Kidney (tissue), 14 donors: ENCODE data around the gene GNG13. TPM values are rescaled to one million over a fixed set of nuclear protein-coding genes. Genes with fewer than 3 reads are reported as not detected.

Source experiments
- DNase-seq, 5 donors: peaks; one replicate each; pipeline ENCODE4 v3.0.0-alpha.2; 2013 to 2020
- FAIRE-seq: peaks from 2 replicates; lab custom pipeline; 2012; peaks lifted over from hg19 to GRCh38; lab: Jason Lieb, UNC
- H3K27ac ChIP-seq, 2 donors: one replicate each; pipeline ENCODE4 v1.7.0; 2013; ENCODE audit warnings: low read depth in 2 of 2, low read length in 2 of 2, inconsistent platforms in 1 of 2
- H3K27me3 ChIP-seq: one replicate; pipeline ENCODE4 v1.7.1; 2013; ENCODE audit warnings: low read length, inconsistent platforms; ENCODE audit not compliant: control insufficient read depth, insufficient read depth
- H3K36me3 ChIP-seq, 3 donors: one replicate each; pipeline versions ENCODE4 v1.7.0 to v1.7.1; 2013; ENCODE audit warnings: low read length in 3 of 3, control low read depth in 1 of 3, inconsistent platforms in 1 of 3; ENCODE audit not compliant: insufficient read depth in 3 of 3, control insufficient read depth in 2 of 3
- H3K4me1 ChIP-seq, 3 donors: one replicate each; pipeline versions ENCODE4 v1.7.0 to v1.7.1; 2013; ENCODE audit warnings: low read length in 3 of 3, inconsistent platforms in 1 of 3, low read depth in 1 of 3; ENCODE audit not compliant: control insufficient read depth in 2 of 3, insufficient read depth in 2 of 3
- H3K4me3 ChIP-seq, 3 donors: one replicate each; pipeline versions ENCODE4 v1.7.0 to v1.8.1; 2013; ENCODE audit warnings: low read length in 3 of 3, control low read depth in 1 of 3, inconsistent platforms in 1 of 3
- H3K9ac ChIP-seq, 3 donors: one replicate each; pipeline versions ENCODE4 v1.7.0 to v1.7.1; 2013; ENCODE audit warnings: low read length in 3 of 3, control low read depth in 1 of 3, inconsistent platforms in 1 of 3
- H3K9me3 ChIP-seq, 3 donors: one replicate each; pipeline versions ENCODE4 v1.7.0 to v1.7.1; 2013; ENCODE audit warnings: low read length in 3 of 3, control low read depth in 1 of 3, inconsistent platforms in 1 of 3; ENCODE audit not compliant: control insufficient read depth in 2 of 3, insufficient read depth in 1 of 3
- CTCF ChIP-seq: IDR thresholded peaks from 3 replicates; pipeline ENCODE4 v1.5.1; 2012; ENCODE audit warnings: mild to moderate bottlenecking, moderate library complexity, borderline replicate concordance; ENCODE audit not compliant: insufficient read depth; ENCODE audit errors: extremely low read depth
- intact Hi-C: fragments of 100-400 bp; cut with DNase I; formaldehyde crosslinking; loops from one replicate; pipeline ENCODE4 v1.11.1; 2022
- polyA plus RNA-seq: library from polyadenylated mRNA; stranded (reverse); fragments of 350-450 nt; fragmentation: Illumina TruSeq; extraction: RNeasy Lipid Tissue Mini Kit (QIAGEN cat#74804); gene quantifications from one replicate; pipeline ENCODE4 v1.2.3, GENCODE V29; 2014; ENCODE audit warnings: low read depth, low replicate concordance; ENCODE audit not compliant: insufficient read depth
- total RNA-seq: library from RNA; stranded (reverse); fragmentation: NEBNext Ultra II Directional; extraction: Animal tissue kit (Norgen Biotek cat#: 25700); gene quantifications from one replicate; pipeline ENCODE4 v1.2.1, GENCODE V29; 2021
- donor health status: control.
- donor health status: control.
- donor health status: control.
- donor health status: control.
- donor health status: control.
- donor health status: DM: yes; HTN: yes; CAD: no.
- donor health status: Normal renal cell carcinoma (clear cell type).

GNG13 gene
- total and polyA plus RNA-seq, 2 donors from 2014 or later = not detected

DNA sequence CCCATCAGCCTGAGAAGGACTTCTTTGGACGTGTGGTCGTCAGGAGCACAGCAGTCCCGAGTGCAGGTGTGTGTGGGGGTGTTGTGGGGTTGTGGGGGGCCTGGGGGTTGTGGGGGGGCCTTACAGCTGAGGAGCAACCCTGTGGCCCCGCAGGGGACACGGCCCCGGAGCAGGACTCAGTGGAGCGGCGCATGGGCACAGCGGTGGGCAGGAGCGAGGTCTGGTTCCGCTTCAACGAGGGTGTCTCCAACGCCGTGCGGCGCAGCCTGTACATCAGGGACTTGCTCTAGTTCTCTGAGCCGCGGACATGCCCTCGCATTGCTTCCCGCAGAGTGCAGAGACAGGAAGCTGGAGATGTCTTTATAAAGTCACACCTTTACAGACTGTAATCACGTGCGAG is 2.8 kb downstream of the GNG13 start:
- FAIRE-seq = no peak

GRCh38 chr16:797120-797420 is 3.5 kb downstream of the GNG13 start:
- FAIRE-seq (no peak), DNase-seq (no peak)
- no peaks in the 10 kb centered on the region for H3K4me1 ChIP-seq
- H3K4me3 ChIP-seq = no peak overlapping the region
- H3K27me3 ChIP-seq = no peaks in the 10 kb centered on the region
- intact Hi-C loops = no loop called here
- H3K9ac ChIP-seq = no peak overlapping the region
- no peak for TF ChIP-seq CTCF
- no peaks in the 10 kb centered on the region for H3K9me3 ChIP-seq
- no peaks in the 10 kb centered on the region for H3K36me3 ChIP-seq
- no peak overlapping the region for H3K27ac ChIP-seq

More for the DNA sequence above, 2.8 kb downstream of the GNG13 start:
- Histone ChIP-seq H3K27ac (no peak overlapping the region), H3K4me1 (no peaks in the 10 kb centered on the region), H3K9me3 (no peaks in the 10 kb centered on the region), H3K27me3 (peaks cover 3% of the 10 kb centered on the region), H3K9ac (no peak overlapping the region), H3K4me3 (no peak overlapping the region), H3K36me3 (no peaks in the 10 kb centered on the region)
- intact Hi-C loops = no loop called here
- TF ChIP-seq CTCF = no peak
- DNase-seq = no peak

GRCh38 chr16:796296-797119 is 4.0 kb downstream of the GNG13 start:
- H3K27ac ChIP-seq = no peak overlapping the region
- TF ChIP-seq CTCF = no peak
- no peaks in the 10 kb centered on the region for H3K9me3 ChIP-seq
- H3K4me3 ChIP-seq = no peak overlapping the region
- FAIRE-seq = no peak
- H3K9ac ChIP-seq = no peak overlapping the region
- H3K27me3 ChIP-seq = no peaks in the 10 kb centered on the region
- DNase-seq = no peak
- H3K36me3 ChIP-seq = no peaks in the 10 kb centered on the region
- H3K4me1 ChIP-seq = no peaks in the 10 kb centered on the region
- intact Hi-C loops = no loop called here
